Ureter (tissue), 1 donor: Measurements from ENCODE around the gene CEACAM1. TPM values are rescaled to one million over a fixed set of nuclear protein-coding genes. Genes with fewer than 3 reads are reported as not detected.
"Not testable (repeated sequence)": the region's sequence is repeated elsewhere in the genome, so short reads cannot be mapped to it uniquely, and the experiment has no call there.

Experiments used
- DNase-seq: peaks from one replicate; pipeline ENCODE4 v3.0.0-alpha.2; 2020; ENCODE audit warnings: low spot score
- total RNA-seq: library from RNA; stranded (reverse); gene quantifications from one replicate; pipeline ENCODE4 v1.2.4, GENCODE V29; 2023
- donor health status: DM: yes; HTN: yes; CAD: no.

CEACAM1 gene
- total RNA-seq, 1 donor from 2014 or later: 21.6 TPM

- DNase-seq: no peak
Measured at GRCh38 chr19:42512130-42512636, 16.1 kb downstream of the CEACAM1 start.

DNA sequence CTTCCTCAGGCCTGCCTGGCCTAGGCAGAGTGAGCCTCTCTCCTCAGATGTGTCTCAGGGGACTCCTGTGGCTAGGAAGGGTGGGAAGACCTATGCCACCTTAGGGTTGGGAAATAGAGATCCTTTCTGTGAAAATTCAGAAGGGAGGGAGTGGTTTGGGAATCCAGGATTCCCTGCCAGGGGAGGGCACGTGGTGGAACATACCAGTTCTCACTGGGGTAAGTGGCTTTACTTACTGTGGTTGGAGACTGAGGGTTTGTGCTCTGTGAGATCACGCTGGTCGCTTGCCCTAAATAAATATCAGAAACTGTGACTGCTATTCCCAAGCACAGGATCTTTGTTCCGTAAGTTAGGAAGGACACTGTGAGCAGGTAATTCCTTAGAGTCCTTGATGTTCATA, 16.9 kb downstream of the CEACAM1 start:
- DNase-seq: no peak

- no peak for DNase-seq
Measured at GRCh38 chr19:42508892-42509444, 19.3 kb downstream of the CEACAM1 start.

- no peak for DNase-seq
Measured at GRCh38 chr19:42505066-42505465, 23.2 kb downstream of the CEACAM1 start.

DNA sequence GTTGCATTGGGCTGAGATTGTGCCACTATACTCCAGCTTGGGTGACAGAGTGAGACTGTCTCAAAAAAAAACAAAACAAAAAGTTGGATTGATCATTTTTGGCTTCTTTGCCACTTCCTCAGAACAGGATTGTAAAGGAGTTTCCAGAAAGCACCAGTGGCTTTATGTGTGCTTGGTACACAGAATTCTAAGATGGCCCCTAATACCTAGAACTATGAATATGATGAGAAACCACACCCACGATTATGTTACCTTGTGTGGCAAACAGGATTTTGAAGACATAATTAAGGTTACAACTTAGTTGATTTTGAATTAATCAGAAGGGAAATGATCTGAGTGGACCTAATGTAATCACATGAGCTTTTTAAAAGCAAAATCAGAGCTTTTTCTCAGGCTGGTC, 26.5 kb downstream of the CEACAM1 start:
- DNase-seq: no peak

DNA sequence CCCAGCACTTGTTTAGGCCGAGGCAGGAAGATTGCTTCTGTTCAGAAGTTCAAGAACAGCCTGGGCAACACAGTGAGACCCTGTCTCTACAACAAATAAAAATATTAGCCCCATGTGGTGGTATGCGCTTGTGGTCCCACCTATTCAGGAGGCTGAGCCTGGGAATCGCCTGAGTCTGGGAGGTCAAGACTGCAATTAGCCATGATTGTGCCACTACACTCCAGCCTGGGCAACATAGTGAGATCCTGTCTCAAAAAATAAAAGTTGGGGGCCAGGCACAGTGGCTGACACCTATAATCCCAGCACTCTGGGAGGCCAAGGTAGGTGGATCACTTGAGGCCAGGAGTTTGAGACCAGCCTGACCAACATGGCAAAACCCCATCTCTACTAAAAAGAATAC, 27.0 kb downstream of the CEACAM1 start:
- DNase-seq: not testable (repeated sequence)

DNA sequence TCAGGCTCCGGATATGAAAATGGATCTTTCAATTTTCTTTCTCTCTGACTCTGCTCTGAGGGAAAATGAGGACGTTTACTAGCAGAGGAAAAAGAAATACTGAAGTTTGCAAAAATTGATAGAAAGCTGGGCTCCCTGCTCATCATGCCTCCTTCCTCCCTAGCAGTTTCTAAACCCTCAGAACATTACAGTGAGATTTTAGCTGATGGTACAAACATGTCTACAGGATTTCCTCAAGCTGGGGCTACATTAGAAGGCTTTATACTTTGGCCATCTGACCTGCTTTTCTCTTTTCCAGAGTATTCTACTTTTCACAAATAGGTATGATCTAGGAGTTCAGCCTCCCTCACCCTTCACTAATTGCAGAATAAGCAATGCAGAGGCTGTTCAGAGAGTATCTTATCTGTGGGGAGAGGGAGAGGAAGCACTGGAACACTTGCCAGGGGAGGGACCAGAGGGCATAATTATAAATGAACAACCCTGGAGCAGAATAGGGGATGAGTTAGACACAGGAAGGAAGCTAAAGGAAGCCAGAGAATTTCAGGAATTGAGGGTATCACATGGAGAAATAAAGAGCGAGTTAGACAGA, 30.0 kb downstream of the CEACAM1 start:
- DNase-seq: no peak

DNA sequence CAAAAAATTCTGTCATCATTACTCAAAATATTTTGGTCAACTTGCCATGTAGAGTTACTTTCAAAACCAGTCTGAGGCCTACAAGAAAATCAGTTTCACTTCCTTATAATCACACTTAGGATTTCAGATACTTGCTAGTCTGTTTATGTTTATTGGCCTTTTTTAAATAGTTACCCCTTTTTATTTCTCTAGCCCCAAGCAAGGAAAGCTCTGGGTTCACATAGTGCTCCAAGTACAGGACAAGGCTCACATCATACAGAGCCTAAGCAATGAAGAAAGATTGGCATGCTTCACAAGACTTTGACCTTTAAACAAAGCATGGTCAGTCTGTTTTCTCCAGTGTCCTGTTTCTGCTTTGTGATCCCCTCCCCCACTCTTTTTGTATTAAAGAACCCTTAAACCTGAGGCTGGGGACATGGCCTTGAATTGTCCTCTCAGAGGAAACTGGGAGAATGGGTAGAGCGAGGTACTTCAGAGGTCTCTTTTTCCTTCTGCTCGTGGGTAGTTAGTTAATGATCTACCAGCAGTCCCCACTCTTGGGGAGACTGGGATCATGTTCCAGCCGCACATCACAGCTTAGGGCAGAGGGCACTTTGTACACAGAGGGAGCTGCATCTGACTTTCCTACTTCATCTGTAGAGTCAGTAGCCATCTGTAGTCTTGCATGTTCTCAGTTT, 30.7 kb downstream of the CEACAM1 start:
- DNase-seq: no peak

DNA sequence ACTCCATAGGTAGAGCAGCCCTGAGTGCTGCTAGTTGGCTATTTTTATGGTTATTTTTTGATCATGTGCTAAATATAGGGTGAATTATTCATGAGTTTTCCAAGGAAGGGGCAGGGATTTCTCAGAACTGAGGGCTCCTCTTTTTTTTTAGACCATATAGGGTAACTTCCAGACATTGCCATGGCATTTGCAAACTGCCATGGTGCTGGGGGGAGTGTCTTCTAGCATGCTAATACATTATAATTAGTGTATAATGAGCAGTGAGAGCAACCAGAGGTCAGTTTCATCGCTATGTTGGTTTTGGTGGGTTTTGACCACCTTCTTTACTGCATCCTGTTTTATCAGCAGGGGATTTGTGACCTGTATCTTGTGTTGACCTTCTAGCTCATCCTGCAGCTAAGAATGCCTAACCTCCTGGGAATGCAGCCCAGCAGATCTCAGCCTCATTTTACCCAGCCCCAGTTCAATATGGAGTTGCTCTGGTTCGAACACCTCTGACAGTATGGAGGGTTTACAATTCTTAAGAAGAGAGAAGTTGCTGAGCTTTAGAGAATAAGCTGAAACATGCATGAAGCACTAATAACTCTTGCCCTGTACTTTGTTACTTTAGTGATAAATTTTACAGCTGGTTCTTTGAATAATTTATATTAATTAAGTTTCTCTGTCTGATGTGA, 31.7 kb downstream of the CEACAM1 start:
- DNase-seq: no peak

DNA sequence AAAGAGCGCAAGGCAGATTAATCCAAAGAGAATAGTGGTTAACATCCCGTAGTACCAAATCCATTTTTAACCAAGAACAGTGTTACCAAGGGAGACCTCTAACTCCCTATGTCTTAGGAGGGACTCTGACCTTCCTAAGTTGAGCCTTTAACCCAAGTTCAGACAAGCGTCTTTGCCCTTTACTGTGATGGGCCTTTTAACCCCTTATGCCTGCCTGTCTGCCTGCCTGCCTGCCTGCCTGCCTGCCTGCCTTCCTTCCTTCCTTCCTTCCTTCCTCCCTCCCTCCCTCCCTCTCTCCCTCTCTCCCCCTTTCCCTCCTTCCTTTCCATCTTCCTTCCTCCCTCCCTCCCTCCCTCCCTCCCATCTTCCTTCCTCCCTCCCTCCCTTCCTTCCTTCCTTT, 32.6 kb downstream of the CEACAM1 start:
- DNase-seq: no peak

DNA sequence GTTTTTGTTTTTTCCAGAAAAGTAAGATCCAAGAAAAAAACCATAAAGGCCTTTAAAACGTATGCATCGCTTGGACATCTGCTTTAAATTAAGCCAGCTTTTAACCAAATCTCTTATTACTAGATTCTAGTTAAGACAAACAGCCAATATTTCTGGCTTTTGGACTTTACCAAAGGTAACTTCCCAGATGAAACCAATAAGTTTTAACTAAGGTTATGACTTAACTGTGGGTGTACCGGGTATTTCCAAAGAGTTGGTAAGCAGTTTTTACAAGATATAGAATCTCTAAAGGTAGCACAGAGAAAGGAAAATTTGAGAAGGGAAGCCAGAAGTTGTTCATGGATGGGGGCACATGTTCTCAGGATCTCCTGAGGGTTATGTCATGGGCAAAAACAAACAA, 34.0 kb downstream of the CEACAM1 start:
- DNase-seq: no peak

GRCh38 chr19:42488783-42489521, 39.3 kb downstream of the CEACAM1 start:
- no peak for DNase-seq

- DNase-seq: no peak
Measured at GRCh38 chr19:42487798-42488178, 40.5 kb downstream of the CEACAM1 start.

DNA sequence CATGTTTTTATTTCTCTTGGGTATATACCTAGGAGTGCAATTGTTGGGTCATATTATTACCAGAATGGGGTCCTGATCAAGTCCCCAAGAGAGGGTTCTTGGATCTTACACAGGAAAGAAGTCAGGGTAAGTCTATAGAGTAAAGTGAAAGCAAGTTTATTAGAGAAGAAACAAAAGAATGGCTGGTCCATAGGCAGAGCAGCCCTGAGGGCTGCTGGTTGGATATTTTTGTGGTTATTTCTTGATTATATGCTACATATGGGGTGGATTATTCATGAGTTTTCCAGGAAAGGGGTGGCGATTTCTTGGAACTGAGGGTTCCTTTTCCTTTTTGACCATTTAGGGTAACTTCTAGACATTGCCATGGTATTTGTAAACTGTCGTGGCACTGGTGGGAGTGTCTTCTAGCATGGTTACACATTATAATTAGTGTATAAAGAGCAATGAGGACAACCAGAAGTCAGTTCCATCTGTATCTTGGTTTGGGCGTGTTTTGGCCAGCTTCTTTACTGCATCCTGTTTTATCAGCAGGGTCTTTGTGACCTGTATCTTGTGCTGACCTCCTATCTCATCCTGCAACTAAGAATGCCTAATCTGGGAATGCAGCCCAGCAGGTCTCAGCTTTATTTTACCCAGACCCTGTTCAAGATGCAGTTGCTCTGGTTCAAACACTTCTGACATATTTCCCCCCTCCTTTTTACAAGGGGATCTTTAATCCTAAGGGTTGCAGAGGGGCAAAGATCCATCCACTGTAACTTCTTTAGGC, 41.1 kb downstream of the CEACAM1 start:
- DNase-seq: no peak

- DNase-seq: not testable (repeated sequence)
Measured at GRCh38 chr19:42485036-42485435, 43.2 kb downstream of the CEACAM1 start.

GRCh38 chr19:42480335-42481095, 47.8 kb downstream of the CEACAM1 start:
- no peak for DNase-seq

GRCh38 chr19:42479736-42480135, 48.5 kb downstream of the CEACAM1 start:
- DNase-seq: no peak

GRCh38 chr19:42478765-42479311, 49.4 kb downstream of the CEACAM1 start:
- no peak for DNase-seq

DNA sequence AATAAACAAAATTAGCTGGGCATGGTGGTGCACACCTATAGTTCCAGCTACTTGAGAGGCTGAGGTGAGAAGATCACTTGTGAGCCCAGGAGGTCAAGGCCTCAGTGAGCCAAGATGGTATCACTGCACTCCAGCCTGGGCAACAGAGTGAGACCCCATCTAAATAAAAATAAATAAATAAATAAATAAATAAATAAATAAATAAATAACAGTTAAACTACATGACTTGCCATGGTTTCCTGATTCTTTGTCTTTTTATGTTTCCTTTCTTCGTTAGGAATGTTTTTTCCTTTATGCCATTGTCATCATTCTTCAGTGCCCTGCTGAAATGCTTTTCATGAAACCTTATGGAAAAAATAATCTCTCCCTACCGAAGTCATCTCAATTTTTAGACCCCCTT, 50.3 kb downstream of the CEACAM1 start:
- DNase-seq: no peak

DNA sequence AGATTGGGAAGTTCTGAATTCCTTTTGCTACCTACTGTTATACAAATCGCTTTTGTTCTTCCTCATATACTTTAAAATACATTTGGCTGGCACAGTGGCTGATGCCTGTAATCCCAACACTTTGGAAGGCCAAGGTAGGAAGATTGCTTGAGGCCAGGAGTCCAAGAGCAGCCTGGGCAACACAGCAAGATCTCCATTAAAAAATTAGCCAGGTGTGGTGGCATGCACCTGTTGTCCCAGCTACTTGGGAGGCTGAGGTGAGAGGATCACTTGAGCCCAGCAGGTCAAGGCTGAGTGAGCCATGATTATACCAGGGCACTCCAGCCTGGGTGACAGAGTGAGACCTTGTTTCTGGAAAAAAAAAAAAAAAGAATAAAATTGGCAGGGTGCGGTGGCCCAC, 51.2 kb downstream of the CEACAM1 start:
- no peak for DNase-seq
